H1 (cell line): ENCODE measurements around the gene ZBTB38. TPM values are rescaled to one million over a fixed set of nuclear protein-coding genes. Genes with fewer than 3 reads are reported as not detected.

Experiments
- CTCF ChIA-PET: fragments of 300-600 bp; sonication (Branson Sonifier 250); formaldehyde crosslinking; loops from one replicate; lab custom pipeline; 2021; ENCODE audit not compliant: partially characterized antibody; lab: Charles Lee
- POLR2A ChIA-PET: fragments of 300-600 bp; sonication (Branson Sonifier 250); formaldehyde crosslinking; loops from one replicate; lab custom pipeline; 2021; ENCODE audit warnings: inconsistent platforms; ENCODE audit not compliant: partially characterized antibody; lab: Charles Lee
- DNase-seq, 2 experiments: peaks; one replicate each; pipeline versions ENCODE4 v3.0.0 to v3.0.0-alpha.2; 2010 to 2022; ENCODE audit warnings: low spot score in 2 of 2, low read depth in 1 of 2, mixed read lengths in 1 of 2
- FAIRE-seq: peaks from 2 replicates; lab custom pipeline; 2011; peaks lifted over from hg19 to GRCh38; lab: Jason Lieb, UNC
- H2AFZ ChIP-seq: 2 replicates; pipeline ENCODE4 v1.8.1; 2012; ENCODE audit warnings: low read length, inconsistent platforms
- H2AK5ac ChIP-seq: 2 replicates; pipeline ENCODE4 v1.6.1; 2013; ENCODE audit warnings: low read depth, low read length
- H2BK120ac ChIP-seq: replicated peaks from 2 replicates; pipeline ENCODE3; 2013; ENCODE audit warnings: low read depth, low read length, inconsistent platforms
- H2BK12ac ChIP-seq: 2 replicates; pipeline ENCODE4 v1.6.1; 2013; ENCODE audit warnings: low read depth, low read length
- H2BK15ac ChIP-seq: 2 replicates; pipeline ENCODE4 v1.6.1; 2013; ENCODE audit warnings: low read length
- H2BK20ac ChIP-seq: 2 replicates; pipeline ENCODE4 v1.6.1; 2013; ENCODE audit warnings: low read length
- H2BK5ac ChIP-seq: 2 replicates; pipeline ENCODE4 v1.6.1; 2013; ENCODE audit warnings: low read depth, low read length
- H3K14ac ChIP-seq: 2 replicates; pipeline ENCODE4 v1.6.1; 2013; ENCODE audit warnings: inconsistent platforms; ENCODE audit not compliant: insufficient read length
- H3K18ac ChIP-seq: 2 replicates; pipeline ENCODE4 v1.6.1; 2013; ENCODE audit warnings: low read length; ENCODE audit errors: extremely low read depth
- H3K23ac ChIP-seq: 2 replicates; pipeline ENCODE4 v1.6.1; 2013; ENCODE audit warnings: inconsistent platforms; ENCODE audit not compliant: insufficient read length
- H3K23me2 ChIP-seq: 2 replicates; pipeline ENCODE4 v1.6.1; 2013; ENCODE audit warnings: low read depth, low read length
- H3K27ac ChIP-seq: 2 replicates; pipeline ENCODE4 v1.6.1; 2011; ENCODE audit warnings: low read depth, low read length, inconsistent platforms
- H3K27me3 ChIP-seq, 4 experiments: replicated peaks in 1 of 4; 1 replicate in 1 of 4; 2 replicates in 3 of 4; pipeline versions ENCODE4 v1.6.1 to v1.8.1; 2011 to 2013; ENCODE audit warnings: low read length in 3 of 4, mild to moderate bottlenecking in 3 of 4, inconsistent platforms in 2 of 4, mixed read lengths in 2 of 4, moderate library complexity in 1 of 4; ENCODE audit not compliant: control insufficient read depth in 3 of 4, insufficient read depth in 3 of 4; ENCODE audit errors: extremely low read depth in 1 of 4
- H3K36me3 ChIP-seq, 4 experiments: 2 replicates each; pipeline versions ENCODE4 v1.6.1 to v1.8.1; 2011 to 2013; ENCODE audit warnings: mild to moderate bottlenecking in 4 of 4, low read length in 3 of 4, moderate library complexity in 2 of 4, control low read depth in 1 of 4, inconsistent platforms in 1 of 4; ENCODE audit not compliant: insufficient read depth in 4 of 4, control insufficient read depth in 2 of 4
- H3K4ac ChIP-seq: replicated peaks from 2 replicates; pipeline ENCODE3; 2013; ENCODE audit warnings: low read length, low read depth, mixed read lengths, inconsistent platforms; ENCODE audit not compliant: insufficient read length
- H3K4me1 ChIP-seq, 4 experiments: replicated peaks in 1 of 4; 1 replicate in 1 of 4; 2 replicates in 3 of 4; pipeline versions ENCODE4 v1.6.1 to v1.8.1; 2011 to 2013; ENCODE audit warnings: low read length in 3 of 4, inconsistent platforms in 2 of 4, mixed read lengths in 1 of 4; ENCODE audit not compliant: insufficient read depth in 4 of 4, control insufficient read depth in 3 of 4
- H3K4me2 ChIP-seq, 2 experiments: 2 replicates each; pipeline versions ENCODE4 v1.6.1 to v1.8.1; 2011 to 2013; ENCODE audit warnings: low read depth in 2 of 2, low read length in 2 of 2, control low read depth in 1 of 2, inconsistent platforms in 1 of 2, mild to moderate bottlenecking in 1 of 2; ENCODE audit not compliant: insufficient read depth in 1 of 2
- H3K4me3 ChIP-seq, 4 experiments: fragments of 200-600, 300-600 bp in 1 of 4; sonication (generic), shearing (Covaris generic), sonication (Bioruptor Twin) in 1 of 4; 2 replicates each; pipeline versions ENCODE4 v1.5.1 to v1.8.1; 2011 to 2016; ENCODE audit warnings: low read length in 4 of 4, low read depth in 3 of 4, control low read depth in 2 of 4, inconsistent platforms in 2 of 4, mild to moderate bottlenecking in 2 of 4, mixed read lengths in 1 of 4, moderate library complexity in 1 of 4; ENCODE audit not compliant: insufficient read depth in 2 of 4; ENCODE audit errors: extremely low read depth in 1 of 4
- H3K56ac ChIP-seq: replicated peaks from 2 replicates; pipeline ENCODE3; 2013; ENCODE audit warnings: low read depth, mild to moderate bottlenecking, mixed read lengths, low read length, inconsistent platforms; ENCODE audit not compliant: insufficient read length
- H3K79me1 ChIP-seq: 2 replicates; pipeline ENCODE4 v1.6.1; 2013; ENCODE audit warnings: low read depth, low read length, control low read depth
- H3K79me2 ChIP-seq, 2 experiments: 2 replicates each; pipeline versions ENCODE4 v1.6.1 to v1.8.1; 2012 to 2013; ENCODE audit warnings: low read length in 2 of 2, mild to moderate bottlenecking in 2 of 2, inconsistent platforms in 1 of 2; ENCODE audit not compliant: insufficient read depth in 2 of 2, control insufficient read depth in 1 of 2
- H3K9ac ChIP-seq, 4 experiments: replicated peaks in 1 of 4; 1 replicate in 1 of 4; 2 replicates in 3 of 4; pipeline versions ENCODE4 v1.6.1 to v1.8.1; 2011 to 2013; ENCODE audit warnings: low read depth in 3 of 4, low read length in 3 of 4, control low read depth in 2 of 4, mild to moderate bottlenecking in 2 of 4, moderate library complexity in 2 of 4, inconsistent platforms in 1 of 4; ENCODE audit errors: extremely low read depth in 1 of 4
- H3K9me3 ChIP-seq, 2 experiments: 2 replicates each; pipeline versions ENCODE4 v1.6.1 to v1.8.1; 2012 to 2013; ENCODE audit warnings: mild to moderate bottlenecking in 2 of 2, moderate library complexity in 2 of 2, control low read depth in 1 of 2, inconsistent platforms in 1 of 2, low read depth in 1 of 2, low read length in 1 of 2, mixed read lengths in 1 of 2; ENCODE audit not compliant: insufficient read depth in 2 of 2
- H4K20me1 ChIP-seq, 2 experiments: replicated peaks in 1 of 2; 2 replicates each; pipeline versions ENCODE3 to v1.8.1; 2011 to 2013; ENCODE audit warnings: inconsistent platforms in 2 of 2, low read length in 2 of 2, mild to moderate bottlenecking in 1 of 2; ENCODE audit not compliant: insufficient read depth in 2 of 2, control insufficient read depth in 1 of 2
- H4K5ac ChIP-seq: 2 replicates; pipeline ENCODE4 v1.6.1; 2013; ENCODE audit warnings: low read length, low read depth, mixed read lengths, inconsistent platforms; ENCODE audit not compliant: insufficient read length
- H4K8ac ChIP-seq: 2 replicates; pipeline ENCODE4 v1.8.0; 2013; ENCODE audit warnings: mild to moderate bottlenecking, moderate library complexity, low read length, inconsistent platforms; ENCODE audit not compliant: insufficient read depth; ENCODE audit errors: extremely low read depth
- H4K91ac ChIP-seq: replicated peaks from 2 replicates; pipeline ENCODE3; 2013; ENCODE audit warnings: low read length, mixed read lengths, inconsistent platforms; ENCODE audit not compliant: insufficient read length
- CHD2 ChIP-seq: IDR thresholded peaks from 2 replicates; pipeline ENCODE4 v1.6.1; 2012; ENCODE audit warnings: low read length, improper control_type of control experiment
- CTBP2 ChIP-seq: IDR thresholded peaks from 2 replicates; pipeline ENCODE4 v1.7.0; 2011; ENCODE audit warnings: borderline replicate concordance, mild to moderate bottlenecking, moderate library complexity, mixed read lengths, low read length; ENCODE audit not compliant: insufficient read depth, insufficient read length
- GTF2F1 ChIP-seq: IDR thresholded peaks from 2 replicates; pipeline ENCODE4 v1.6.1; 2012; ENCODE audit warnings: low read depth, low read length, improper control_type of control experiment, borderline replicate concordance
- POLR2A ChIP-seq, 2 experiments: IDR thresholded peaks; 1 replicate in 1 of 2; 2 replicates in 1 of 2; pipeline ENCODE4 v1.6.1; 2011; ENCODE audit warnings: low read depth in 2 of 2, low read length in 2 of 2, mild to moderate bottlenecking in 2 of 2; ENCODE audit errors: control extremely low read depth in 1 of 2
- TCF12 ChIP-seq: IDR thresholded peaks from 2 replicates; pipeline ENCODE4 v1.6.1; 2011; ENCODE audit warnings: low read depth, mild to moderate bottlenecking, low read length
- WGBS, 2 experiments: shearing (Covaris generic) in 1 of 2; methylation state at CpG; one replicate each; pipeline versions ENCODE4 v1.1.6 to v1.1.7; 2013 to 2015; ENCODE audit warnings: low lambda C conversion rate in 2 of 2, mixed read lengths in 2 of 2, inconsistent platforms in 1 of 2, low coverage in 1 of 2, missing lambda C conversion rate in 1 of 2; ENCODE audit not compliant: insufficient replicate concordance in 2 of 2, insufficient coverage in 1 of 2, insufficient read length in 1 of 2; ENCODE audit errors: extremely low coverage in 1 of 2, missing lambda C conversion rate in 1 of 2; 5-methylcytosine and 5-hydroxymethylcytosine counted together
- polyA plus RNA-seq, 7 experiments: library from polyadenylated mRNA; depleted of rRNA in 3 of 7; stranded (reverse) in 5 of 7; unstranded in 2 of 7; fragments of >200 nt in 5 of 7; fragments of 200-250 nt in 2 of 7; gene quantifications; 1 replicate in 5 of 7; 2 replicates in 1 of 7; 4 replicates in 1 of 7; pipeline versions ENCODE4 v1.2.1 to v1.2.3, GENCODE V29; 2011 to 2013; ENCODE audit warnings: missing spikeins in 2 of 7, mixed read lengths in 2 of 7
- total RNA-seq: library from RNA; stranded (reverse); fragmentation: NEBNext Ultra II Directional; extraction: Animal tissue kit (Norgen Biotek cat#: 25700); gene quantifications from 2 replicates; pipeline ENCODE4 v1.2.1, GENCODE V29; 2021
- TF ChIP-seq, protein P1 (sequence below): IDR thresholded peaks from 2 replicates; pipeline ENCODE4 v1.6.1; 2012; ENCODE audit warnings: inconsistent platforms

The ZBTB38 gene
- total and polyA plus RNA-seq, 2 of the 8 experiments (the other 6 are each of a cell fraction or from before 2014, with no cell fraction given), result 4.4 to 10.5 TPM

DNA sequence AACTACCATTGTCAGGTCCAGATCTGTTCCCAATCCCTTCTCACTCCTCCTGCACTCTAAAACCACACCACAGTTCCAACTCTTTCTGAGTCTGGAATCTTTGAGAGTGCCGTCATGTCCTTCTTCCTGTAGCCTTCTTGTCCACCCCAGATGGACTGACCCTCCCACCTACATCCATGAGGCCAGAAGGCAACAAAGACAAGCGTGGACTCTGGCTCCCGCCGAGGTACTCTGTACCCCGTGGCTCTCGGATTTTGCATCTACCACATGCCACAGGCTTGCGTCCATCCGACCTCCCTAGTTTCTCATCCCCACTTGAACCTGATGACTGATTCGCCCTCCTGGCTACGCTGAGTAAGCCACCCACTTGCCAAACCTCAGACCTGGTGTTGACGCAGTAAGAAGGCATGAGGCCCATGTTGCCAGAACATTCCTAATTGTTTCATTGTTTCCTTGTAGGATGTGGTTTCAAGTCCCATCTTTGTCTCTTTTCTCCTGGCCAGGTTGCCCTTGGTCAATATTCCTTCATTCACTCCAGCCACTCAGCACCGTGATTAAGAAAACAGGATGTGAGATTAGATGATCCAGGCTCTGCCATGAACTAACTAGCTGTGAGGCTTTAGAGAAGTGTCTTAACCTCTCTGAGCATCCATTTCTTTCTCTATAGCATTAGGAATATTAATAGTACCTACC lies 1.1 kb upstream of the ZBTB38 start:
- no peak overlapping the region for H3K4me3 ChIP-seq

More for the DNA sequence above, 1.1 kb upstream of the ZBTB38 start:
- Histone ChIP-seq H3K4ac (peak overlapping the region; percentile 36), H2BK5ac (peak overlapping the region; percentile 19; the same call in 1 of the 2 replicates), H3K23ac (no peak overlapping the region), H2BK15ac (peak overlapping the region; percentile 67; the same call in 1 of the 2 replicates), H2BK120ac (peak overlapping the region; percentile 58), H3K79me2 (no peaks in the 10 kb centered on the region), H3K79me1 (no peaks in the 10 kb centered on the region), H2AFZ (peak overlapping the region; percentile 60; the same call in 1 of the 2 replicates), H3K27me3 (no peaks in the 10 kb centered on the region), H4K20me1 (no peaks in the 10 kb centered on the region), H2BK20ac (peak overlapping the region; percentile 49; the same call in 1 of the 2 replicates), H3K36me3 (no peaks in the 10 kb centered on the region), H3K9ac (no peak overlapping the region), H3K18ac (no peak overlapping the region), H2BK12ac (peak overlapping the region; percentile 93), H3K4me2 (no peak overlapping the region; a peak in 1 of 4 replicates), H3K4me1 (peaks cover 0 to 12% (median 6%) of the 10 kb centered on the region in 4 experiments; a peak in 6 of 7 replicates), H3K27ac (no peak overlapping the region), H3K14ac (no peak overlapping the region), H4K5ac (no peak overlapping the region), H2AK5ac (peak overlapping the region; percentile 84), H4K8ac (no peak overlapping the region), H3K9me3 (no peaks in the 10 kb centered on the region), H3K23me2 (no peaks in the 10 kb centered on the region), H4K91ac (peak overlapping the region; percentile 93), H3K56ac (no peak overlapping the region)
- TF ChIP-seq TCF12, result no peak
- no peak for TF ChIP-seq CHD2
- no peak for TF ChIP-seq CTBP2
- TF ChIP-seq, protein P1, sequence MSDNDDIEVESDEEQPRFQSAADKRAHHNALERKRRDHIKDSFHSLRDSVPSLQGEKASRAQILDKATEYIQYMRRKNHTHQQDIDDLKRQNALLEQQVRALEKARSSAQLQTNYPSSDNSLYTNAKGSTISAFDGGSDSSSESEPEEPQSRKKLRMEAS, result no peak
- no peak for TF ChIP-seq POLR2A (IDR thresholded peaks at IDR 0.05; ENCODE audit: control extremely low read depth in 1 of 2, low read depth in 2 of 2, low read length in 2 of 2)
- no peak for TF ChIP-seq GTF2F1
- ChIA-PET CTCF (interaction anchor here (0.9 to 1.9 kb wide), 10 partner anchors 14 to 116 kb away, joined by 3 to 7 read pairs (median 4); no protein-coding TSS in a partner anchor), POLR2A (interaction anchor here (1.2 kb wide), 1 partner anchor 23 kb away, joined by 4 read pairs; no protein-coding TSS in a partner anchor)
- DNase-seq, result no peak
- no peak for FAIRE-seq
- WGBS, 2 experiments, result 85% methylated on average over 12 of the region's 12 CpGs; no CpG with 5 or more reads in 1 of the 2 experiments
